HAP-1 (cell line): ENCODE measurements around the gene SPEN.

ENCODE experiments used
- DNase-seq, 2 experiments: peaks; one replicate each; pipeline ENCODE4 v3.0.0-alpha.2; 2016 to 2020; ENCODE audit warnings: low spot score in 2 of 2
- H3K27me3 ChIP-seq: fragments of 250-450 bp; sonication (Bioruptor Pico); 2 replicates; pipeline ENCODE4 v1.5.1; 2020; ENCODE audit warnings: low read depth, mild to moderate bottlenecking, moderate library complexity
- H3K36me3 ChIP-seq: fragments of 250-450 bp; sonication (Bioruptor Pico); replicated peaks from 2 replicates; pipeline ENCODE4 v1.5.1; 2020; ENCODE audit warnings: mild to moderate bottlenecking
- H3K4me1 ChIP-seq: fragments of 250-450 bp; sonication (Bioruptor Pico); 2 replicates; pipeline ENCODE4 v1.5.1; 2020; ENCODE audit warnings: mild to moderate bottlenecking
- H3K4me3 ChIP-seq: fragments of 250-450 bp; sonication (Bioruptor Pico); 2 replicates; pipeline ENCODE4 v1.5.1; 2020; ENCODE audit warnings: mild to moderate bottlenecking, moderate library complexity
- H3K9me3 ChIP-seq: fragments of 250-450 bp; sonication (Bioruptor Pico); 2 replicates; pipeline ENCODE4 v1.5.1; 2020; ENCODE audit warnings: mild to moderate bottlenecking, moderate library complexity
- in situ Hi-C: fragments of 300-500 bp; cut with MboI; formaldehyde crosslinking; loops from 3 replicates; pipeline ENCODE4 v1.14.3; 2020; ENCODE audit warnings: low sequenced_read_pairs, inconsistent platforms, mixed read lengths

SPEN gene

DNA sequence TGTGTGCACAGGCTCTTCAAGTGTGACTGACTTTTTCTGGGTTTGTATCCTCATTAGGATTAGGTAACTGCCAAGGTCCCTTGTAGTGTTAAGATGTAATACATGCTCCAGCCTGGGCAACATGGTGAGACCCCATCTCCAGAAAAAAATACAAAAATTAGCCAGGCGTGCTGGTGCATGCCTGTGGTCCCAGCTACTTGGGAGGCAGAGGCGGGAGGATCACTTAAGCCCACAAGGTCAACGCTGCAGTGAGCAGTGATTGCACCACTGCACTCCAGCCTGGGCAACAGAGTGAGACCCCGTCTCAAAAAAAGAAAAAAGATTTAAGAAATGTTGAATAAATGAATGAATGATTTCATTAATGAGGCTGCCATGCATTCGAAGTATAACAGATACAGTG is 113.3 kb downstream of the SPEN start:
- no peaks in the 10 kb centered on the region; the same call in 1 of the 2 replicates for H3K4me1 ChIP-seq

DNA sequence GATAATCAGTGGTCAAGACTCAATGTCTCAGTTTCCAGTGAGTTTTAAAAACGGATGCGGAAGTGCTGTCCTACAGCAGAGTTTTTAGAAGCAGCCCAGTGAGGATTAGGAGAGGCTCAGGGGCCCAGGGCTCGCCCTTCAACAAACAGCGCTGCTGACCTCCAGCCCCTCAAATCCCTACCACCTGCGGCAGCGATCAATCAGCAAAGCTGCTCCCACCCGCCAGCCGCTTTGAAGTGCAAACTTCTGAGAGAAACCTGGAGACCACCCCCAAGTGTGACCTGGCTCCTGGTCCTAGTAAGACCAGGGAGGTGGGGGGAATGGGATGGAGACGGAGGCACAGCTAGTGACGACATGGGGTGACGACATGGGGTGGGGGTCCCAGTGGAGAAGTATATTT is 114.0 kb downstream of the SPEN start:
- H3K9me3 ChIP-seq: no peaks in the 10 kb centered on the region
- in situ Hi-C loops: no loop called here
- DNase-seq: no peak
- H3K4me3 ChIP-seq: no peak overlapping the region
- no peaks in the 10 kb centered on the region; the same call in 1 of the 2 replicates for H3K4me1 ChIP-seq
- no peaks in the 10 kb centered on the region for H3K27me3 ChIP-seq
- no peaks in the 10 kb centered on the region for H3K36me3 ChIP-seq

More for the DNA sequence above, 113.3 kb downstream of the SPEN start:
- Histone ChIP-seq H3K27me3 (no peaks in the 10 kb centered on the region), H3K36me3 (no peaks in the 10 kb centered on the region; the same call in 1 of the 2 replicates), H3K9me3 (no peaks in the 10 kb centered on the region), H3K4me3 (no peak overlapping the region)
- DNase-seq: no peak
- in situ Hi-C loops: no loop called here

DNA sequence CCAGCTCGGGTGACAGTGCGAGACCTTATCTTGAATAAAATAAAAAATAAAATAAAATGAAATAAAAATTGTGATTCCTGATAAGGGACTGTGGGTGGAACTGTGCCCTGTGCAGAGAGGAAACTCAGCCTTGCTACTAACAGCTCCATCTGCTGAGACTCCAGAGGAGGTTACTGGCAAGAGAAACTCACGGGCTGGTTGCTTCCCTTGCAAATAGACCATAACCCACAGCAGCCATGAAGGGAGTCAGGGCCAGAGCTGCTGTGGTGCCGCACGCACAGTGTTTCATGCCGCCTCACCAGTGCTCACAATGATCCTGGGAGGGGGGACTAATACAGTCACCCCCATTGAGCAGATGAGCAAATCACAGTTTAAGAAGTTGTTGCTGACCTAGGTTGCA is 114.7 kb downstream of the SPEN start:
- Histone ChIP-seq H3K9me3 (no peaks in the 10 kb centered on the region), H3K27me3 (no peaks in the 10 kb centered on the region), H3K36me3 (no peaks in the 10 kb centered on the region), H3K4me3 (no peak overlapping the region), H3K4me1 (no peaks in the 10 kb centered on the region; the same call in 1 of the 2 replicates)
- in situ Hi-C loops: no loop called here
- no peak for DNase-seq

DNA sequence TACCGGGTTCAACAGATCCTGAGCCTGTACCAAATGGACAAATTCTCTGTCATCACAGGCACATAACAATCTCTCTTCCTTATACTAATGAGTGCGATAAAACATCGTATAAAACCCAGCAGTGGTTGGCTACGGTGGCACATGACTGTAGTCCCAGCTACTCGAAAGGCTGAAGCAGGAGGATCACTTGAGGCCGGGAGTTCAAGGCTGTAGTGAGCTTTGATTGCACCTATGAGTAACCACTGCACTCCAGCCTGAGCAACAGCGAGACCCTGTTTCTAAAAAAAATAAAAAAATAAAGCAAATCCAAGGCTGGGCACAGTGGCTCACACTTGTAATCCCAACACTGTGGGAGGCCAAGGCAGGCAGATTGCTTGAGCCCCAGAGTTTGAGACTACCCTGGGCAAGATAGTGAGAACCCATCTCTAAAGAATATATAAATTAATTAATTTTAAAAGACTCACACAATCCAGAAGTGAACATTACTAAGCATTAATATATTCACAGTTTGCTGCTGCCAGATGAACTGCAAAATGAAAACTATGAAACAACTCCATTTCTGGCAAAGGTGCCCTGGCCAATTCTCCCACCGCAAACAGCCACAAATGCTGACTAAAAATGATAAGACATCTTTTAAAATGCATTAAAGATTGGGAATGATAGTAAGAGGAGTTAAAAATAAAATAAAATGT is 115.3 kb downstream of the SPEN start:
- in situ Hi-C loops: no loop called here
- H3K27me3 ChIP-seq: no peaks in the 10 kb centered on the region
- H3K4me1 ChIP-seq: no peaks in the 10 kb centered on the region; the same call in 1 of the 2 replicates
- no peak for DNase-seq
- H3K36me3 ChIP-seq: no peaks in the 10 kb centered on the region
- H3K4me3 ChIP-seq: no peak overlapping the region
- no peaks in the 10 kb centered on the region for H3K9me3 ChIP-seq

DNA sequence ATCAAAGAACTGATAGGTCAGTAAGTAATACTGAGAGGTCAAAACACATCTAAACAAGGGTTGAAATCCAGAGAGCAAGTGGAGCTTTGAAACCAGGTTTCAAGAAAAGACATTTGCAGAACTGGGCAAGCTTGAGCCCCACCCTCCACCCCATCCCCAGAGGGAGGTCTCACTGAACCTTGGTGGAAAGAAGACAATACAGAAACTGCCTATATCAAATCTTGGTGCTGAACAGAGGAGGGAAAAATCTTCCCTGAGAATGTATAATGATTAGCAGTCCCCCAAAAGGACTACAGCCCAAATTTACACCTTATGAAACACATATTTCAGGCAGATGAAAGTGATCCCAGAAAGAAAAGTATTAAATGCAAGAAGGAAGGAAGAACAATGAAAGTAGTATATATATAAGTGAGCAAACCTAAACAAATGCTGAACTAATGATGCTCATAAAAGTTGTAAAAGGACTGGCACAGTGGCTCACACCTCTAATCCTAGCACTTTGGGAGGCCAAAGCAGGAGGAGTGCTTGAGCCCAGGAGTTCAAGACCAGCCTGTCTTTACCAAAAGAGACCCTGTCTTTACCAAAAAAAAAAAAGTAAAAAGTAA is 116.0 kb downstream of the SPEN start:
- no peaks in the 10 kb centered on the region for H3K27me3 ChIP-seq
- H3K36me3 ChIP-seq: peaks cover under 1% of the 10 kb centered on the region; the same call in 1 of the 2 replicates
- in situ Hi-C loops: no loop called here
- no peaks in the 10 kb centered on the region; the same call in 1 of the 2 replicates for H3K4me1 ChIP-seq
- no peaks in the 10 kb centered on the region for H3K9me3 ChIP-seq
- no peak for DNase-seq
- no peak overlapping the region for H3K4me3 ChIP-seq

DNA sequence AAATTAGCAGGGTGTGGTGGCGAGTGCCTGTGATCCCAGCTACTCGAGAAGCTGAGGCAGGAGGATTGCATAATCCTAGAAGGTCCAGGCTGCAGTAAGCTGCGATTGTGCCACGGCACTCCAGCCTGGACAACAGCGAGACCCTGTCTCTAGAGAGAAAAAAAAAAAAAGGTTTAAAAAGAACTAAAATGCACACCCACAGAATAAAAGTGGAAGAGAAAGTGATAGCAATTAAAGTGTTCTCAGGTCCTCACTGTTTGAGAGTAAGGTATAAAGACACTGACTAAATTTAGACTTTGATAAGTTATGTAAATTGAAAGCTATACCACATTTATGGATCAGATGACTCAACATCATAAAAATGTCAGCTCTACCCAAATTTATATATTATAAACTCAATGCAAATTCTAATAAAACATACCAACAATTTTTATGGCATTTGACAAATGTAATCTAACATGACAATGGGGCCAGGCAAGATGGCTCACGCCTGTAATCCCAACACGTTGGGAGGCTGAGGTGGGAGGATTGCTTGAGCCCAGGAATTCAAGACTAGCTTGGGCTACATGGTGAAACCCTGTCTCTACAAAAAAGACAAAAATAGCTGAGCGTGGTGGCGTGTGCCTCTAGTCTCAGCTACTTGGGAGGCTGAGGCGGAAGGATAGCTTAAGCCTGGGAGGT is 116.6 kb downstream of the SPEN start:
- Histone ChIP-seq H3K36me3 (peaks cover 6% of the 10 kb centered on the region), H3K27me3 (no peaks in the 10 kb centered on the region), H3K4me1 (no peaks in the 10 kb centered on the region; the same call in 1 of the 2 replicates), H3K4me3 (no peak overlapping the region), H3K9me3 (peaks cover 4% of the 10 kb centered on the region; the same call in 1 of the 2 replicates)
- in situ Hi-C loops: no loop called here
- no peak for DNase-seq

DNA sequence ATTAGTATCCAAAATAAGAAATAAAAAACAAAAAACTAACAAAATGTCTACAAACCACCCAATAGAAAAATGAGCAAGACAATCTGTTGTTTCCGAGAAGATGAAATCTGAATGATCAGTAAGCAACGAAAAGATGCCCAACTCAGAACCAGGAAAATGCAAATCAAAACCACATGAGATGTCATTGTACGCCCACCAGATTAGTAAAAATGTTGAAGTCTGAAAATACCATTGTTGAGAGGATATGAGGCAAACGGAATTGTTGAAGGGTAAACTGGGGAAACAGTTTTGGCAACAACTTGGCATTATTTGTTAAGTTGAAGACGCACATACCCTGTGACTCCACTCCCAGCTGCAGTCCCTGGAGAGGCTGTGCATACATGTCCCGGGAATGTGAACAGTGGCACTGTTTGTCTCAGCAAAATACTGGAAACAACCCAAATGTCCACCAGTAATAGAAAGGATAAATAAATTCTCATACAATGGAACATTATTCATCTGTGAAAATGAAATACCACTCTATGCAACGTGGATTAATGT is 117.8 kb downstream of the SPEN start:
- H3K27me3 ChIP-seq: no peaks in the 10 kb centered on the region
- no peaks in the 10 kb centered on the region; the same call in 1 of the 2 replicates for H3K4me1 ChIP-seq
- no peak overlapping the region for H3K4me3 ChIP-seq
- H3K9me3 ChIP-seq: peaks cover 9% of the 10 kb centered on the region; the same call in 1 of the 2 replicates
- no peak for DNase-seq
- H3K36me3 ChIP-seq: peaks cover 11% of the 10 kb centered on the region
- in situ Hi-C loops: no loop called here

DNA sequence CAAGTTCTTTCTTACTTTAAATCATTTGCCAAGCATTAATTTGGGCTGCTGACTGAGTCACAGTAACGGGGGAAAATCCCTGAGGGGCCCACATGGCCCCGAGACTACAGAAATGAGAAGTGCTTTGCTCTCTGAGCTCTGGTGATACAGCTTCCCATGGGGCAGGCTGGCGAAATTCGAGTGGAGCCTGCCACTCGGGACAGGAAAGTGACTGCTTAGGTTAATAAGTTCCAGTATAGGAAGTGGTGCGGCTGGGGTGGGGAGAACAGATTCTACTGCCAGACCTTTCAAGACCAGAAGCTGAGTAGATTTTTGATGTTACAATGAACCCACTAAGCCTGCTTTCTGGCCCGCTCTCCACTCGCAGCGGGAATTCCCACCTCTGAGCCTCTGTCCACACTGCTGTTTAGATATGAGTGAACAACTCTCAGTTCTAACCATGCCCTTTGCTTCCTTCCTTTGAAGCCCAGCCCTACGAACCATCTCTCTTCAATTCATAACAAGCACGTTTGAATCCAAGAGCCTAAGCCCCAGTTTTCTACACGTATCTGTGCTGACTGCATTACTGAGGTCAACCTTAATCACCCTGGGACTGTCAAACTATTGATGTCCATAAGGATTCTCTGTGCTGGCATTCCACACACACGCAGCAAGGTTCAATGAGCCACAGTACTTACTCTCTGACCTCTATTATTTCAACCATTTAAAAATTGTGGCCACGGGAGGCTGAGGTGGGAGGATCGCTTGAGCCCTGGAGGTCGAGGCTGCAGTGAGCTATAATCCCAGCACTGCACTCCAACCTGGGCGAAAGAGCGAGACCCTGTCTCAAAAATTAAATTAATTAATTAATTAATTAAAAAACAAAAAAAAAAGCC is 118.8 kb downstream of the SPEN start:
- in situ Hi-C loops: no loop called here
- Histone ChIP-seq H3K4me3 (no peak overlapping the region), H3K36me3 (peaks cover 11% of the 10 kb centered on the region), H3K27me3 (no peaks in the 10 kb centered on the region), H3K4me1 (no peaks in the 10 kb centered on the region; the same call in 1 of the 2 replicates), H3K9me3 (peaks cover 9% of the 10 kb centered on the region; the same call in 1 of the 2 replicates)
- DNase-seq: no peak

DNA sequence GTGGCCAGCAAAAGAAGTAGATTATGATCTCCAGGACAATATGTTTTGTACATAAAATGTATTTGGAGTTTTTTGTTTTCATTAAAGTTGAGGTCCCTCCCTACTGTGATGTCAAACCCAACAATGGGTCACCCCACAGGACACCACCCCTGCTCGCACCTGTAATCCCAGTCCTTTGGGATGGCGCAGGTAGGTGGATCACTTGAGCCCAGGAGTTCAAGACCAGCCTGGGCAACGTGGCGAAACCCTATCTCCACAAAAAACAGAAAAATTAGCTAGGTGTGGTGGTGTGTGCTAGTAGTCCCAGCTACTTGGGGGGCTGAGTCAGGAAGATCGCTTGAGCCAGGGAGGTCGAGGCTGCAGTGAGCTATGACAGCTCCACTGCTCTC is 119.4 kb downstream of the SPEN start:
- Histone ChIP-seq H3K36me3 (peaks cover 11% of the 10 kb centered on the region), H3K4me3 (no peak overlapping the region)

DNA sequence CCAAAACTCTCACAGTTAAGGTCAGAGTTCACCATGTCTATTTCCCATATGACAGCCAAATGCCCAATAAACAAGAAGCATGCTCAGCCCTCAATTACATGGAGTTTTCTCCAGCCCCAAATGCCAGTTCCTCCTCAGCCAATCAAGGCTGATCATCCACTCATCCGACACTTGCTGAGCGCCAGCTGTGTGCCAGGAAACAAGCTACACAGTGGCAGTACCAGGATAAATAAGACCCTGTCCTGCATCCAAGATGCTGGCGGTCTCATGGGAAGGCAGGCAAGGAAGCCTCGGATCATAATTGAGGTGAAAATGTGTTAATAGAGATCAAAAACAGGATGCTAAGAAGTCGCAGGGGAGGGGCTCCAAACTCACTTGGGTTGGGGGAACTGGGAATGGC is 120.7 kb downstream of the SPEN start:
- H3K27me3 ChIP-seq: no peaks in the 10 kb centered on the region
- H3K4me1 ChIP-seq: no peaks in the 10 kb centered on the region; the same call in 1 of the 2 replicates
- H3K4me3 ChIP-seq: no peak overlapping the region
- peaks cover 9% of the 10 kb centered on the region; the same call in 1 of the 2 replicates for H3K9me3 ChIP-seq
- no peak for DNase-seq
- in situ Hi-C loops: no loop called here
- H3K36me3 ChIP-seq: peaks cover 21% of the 10 kb centered on the region

More for the DNA sequence above, 119.4 kb downstream of the SPEN start:
- no peak for DNase-seq
- H3K9me3 ChIP-seq: peaks cover 9% of the 10 kb centered on the region; the same call in 1 of the 2 replicates
- H3K27me3 ChIP-seq: no peaks in the 10 kb centered on the region
- in situ Hi-C loops: no loop called here
- no peaks in the 10 kb centered on the region; the same call in 1 of the 2 replicates for H3K4me1 ChIP-seq

DNA sequence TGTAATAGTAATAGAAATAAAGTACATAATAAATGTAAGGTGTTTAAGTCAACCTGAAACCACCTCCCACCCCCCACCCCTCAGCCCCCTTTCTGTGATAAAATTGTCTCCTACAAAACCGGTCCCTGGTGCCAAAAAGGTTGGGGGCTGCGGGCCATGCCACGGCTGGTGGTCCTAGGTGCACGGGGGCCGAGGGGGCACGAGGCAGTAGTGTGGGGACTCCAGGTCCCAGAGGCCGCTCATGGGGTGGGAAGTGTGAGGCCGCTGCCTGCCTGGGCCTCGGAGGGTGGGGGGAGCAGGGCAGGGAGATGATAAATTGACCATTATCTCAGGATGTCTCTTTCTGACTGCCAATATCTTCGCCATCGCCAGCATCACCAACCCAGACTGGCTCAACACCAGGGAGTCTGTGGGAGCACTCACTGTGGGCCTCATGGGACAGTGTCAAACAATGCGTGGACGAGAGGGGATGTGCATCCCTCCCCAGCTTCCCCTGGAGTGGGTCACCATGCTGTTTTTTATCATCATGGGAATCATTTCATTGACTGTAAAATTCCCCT is 121.9 kb downstream of the SPEN start:
- in situ Hi-C loops: no loop called here
- peaks cover 22% of the 10 kb centered on the region for H3K36me3 ChIP-seq

DNA sequence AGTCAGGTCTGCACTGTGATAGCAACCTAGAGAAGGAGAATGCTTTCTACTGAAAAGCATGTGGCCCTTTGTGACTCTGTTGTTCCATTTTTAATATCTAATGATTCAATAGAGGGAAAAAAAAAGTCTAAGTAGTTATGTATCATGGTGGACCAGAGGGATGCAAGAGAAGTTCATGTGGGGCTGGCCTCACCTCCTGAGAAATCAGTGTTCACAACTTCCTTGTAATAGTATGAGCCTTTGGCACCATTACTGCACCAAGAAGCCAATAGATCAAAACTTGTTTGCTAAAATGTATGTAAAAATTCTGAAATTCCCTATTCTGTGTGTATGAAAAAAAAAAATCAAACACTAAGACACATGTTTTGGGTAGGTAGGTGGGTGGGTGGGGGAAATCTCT is 123.4 kb downstream of the SPEN start:
- DNase-seq: no peak
- no peaks in the 10 kb centered on the region for H3K27me3 ChIP-seq
- no peak overlapping the region for H3K4me3 ChIP-seq
- peaks cover 6% of the 10 kb centered on the region; the same call in 1 of the 2 replicates for H3K4me1 ChIP-seq
- peaks cover 9% of the 10 kb centered on the region; the same call in 1 of the 2 replicates for H3K9me3 ChIP-seq
- in situ Hi-C loops: no loop called here
- H3K36me3 ChIP-seq: peaks cover 22% of the 10 kb centered on the region

More for the DNA sequence above, 121.9 kb downstream of the SPEN start:
- DNase-seq: no peak
- Histone ChIP-seq H3K4me1 (no peaks in the 10 kb centered on the region; the same call in 1 of the 2 replicates), H3K27me3 (no peaks in the 10 kb centered on the region), H3K9me3 (peaks cover 9% of the 10 kb centered on the region; the same call in 1 of the 2 replicates), H3K4me3 (no peak overlapping the region)
